IMR-90 (cell line): ENCODE measurements around the gene CHP2. TPM values are rescaled to one million over a fixed set of nuclear protein-coding genes. Genes with fewer than 3 reads are reported as not detected.

Experiments
- ATAC-seq: fragments of 200-7000 bp; cut with Tn5 transposase; 2 replicates; pipeline ENCODE4 v1.9.1; 2020; ENCODE audit warnings: low read depth, mild to moderate bottlenecking, moderate library complexity
- BruUV-seq: library from RNA; stranded (reverse); fragments of 400-500 nt; replicated peaks from 2 replicates; lab custom pipeline; 2021; lab: Mats Ljungman, UMichigan
- CTCF ChIA-PET: fragments of 300-600 bp; formaldehyde crosslinking; extraction: SDS; loops from one replicate; lab custom pipeline; 2021; ENCODE audit warnings: antibody characterized with exemption; lab: Yijun Ruan, JAX
- POLR2A ChIA-PET: fragments of 300-600 bp; sonication (Branson Sonifier 250); formaldehyde crosslinking; loops from one replicate; lab custom pipeline; 2022; ENCODE audit warnings: antibody characterized with exemption; ENCODE audit not compliant: unreplicated experiment; lab: Charles Lee
- DNase-seq: peaks from one replicate; pipeline ENCODE4 v3.0.0; 2013
- H2AFZ ChIP-seq: replicated peaks from 2 replicates; pipeline ENCODE3; 2013; ENCODE audit warnings: low read length, mild to moderate bottlenecking; ENCODE audit not compliant: poor library complexity
- H2AK5ac ChIP-seq: 2 replicates; pipeline ENCODE4 v1.6.1; 2013; ENCODE audit warnings: low read depth, low read length, inconsistent platforms
- H2AK9ac ChIP-seq: replicated peaks from 2 replicates; pipeline ENCODE3; 2013; ENCODE audit warnings: mild to moderate bottlenecking, low read depth, low read length, moderate library complexity; ENCODE audit not compliant: poor library complexity
- H2BK120ac ChIP-seq: 2 replicates; pipeline ENCODE4 v1.6.1; 2013; ENCODE audit warnings: low read depth, low read length, inconsistent platforms
- H2BK15ac ChIP-seq: 3 replicates; pipeline ENCODE4 v1.6.1; 2013; ENCODE audit warnings: low read depth, low read length, inconsistent platforms
- H2BK20ac ChIP-seq: 2 replicates; pipeline ENCODE4 v1.6.1; 2013; ENCODE audit warnings: low read depth, mild to moderate bottlenecking, inconsistent platforms, low read length, moderate library complexity
- H2BK5ac ChIP-seq: 2 replicates; pipeline ENCODE4 v1.6.1; 2013; ENCODE audit warnings: mild to moderate bottlenecking, low read depth, low read length, inconsistent platforms; ENCODE audit not compliant: poor library complexity, severe bottlenecking
- H3K14ac ChIP-seq: replicated peaks from 2 replicates; pipeline ENCODE4 v1.6.1; 2013; ENCODE audit warnings: low read depth, low read length, inconsistent platforms
- H3K18ac ChIP-seq: 2 replicates; pipeline ENCODE4 v1.6.1; 2013; ENCODE audit warnings: low read depth, low read length, control low read depth
- H3K23ac ChIP-seq: 2 replicates; pipeline ENCODE4 v1.6.1; 2013; ENCODE audit warnings: low read depth, low read length, inconsistent platforms
- H3K27ac ChIP-seq: 2 replicates; pipeline ENCODE4 v1.5.1; 2013; ENCODE audit warnings: mild to moderate bottlenecking, control low read depth, low read length; ENCODE audit not compliant: insufficient read depth
- H3K27me3 ChIP-seq: 2 replicates; pipeline ENCODE4 v1.6.1; 2013; ENCODE audit warnings: low read length; ENCODE audit not compliant: control insufficient read depth, insufficient read depth
- H3K36me3 ChIP-seq: 2 replicates; pipeline ENCODE4 v1.6.1; 2013; ENCODE audit warnings: low read length, mixed read lengths; ENCODE audit not compliant: control insufficient read depth, insufficient read depth
- H3K4ac ChIP-seq: 2 replicates; pipeline ENCODE4 v1.6.1; 2013; ENCODE audit warnings: low read depth, low read length, inconsistent platforms
- H3K4me1 ChIP-seq: 2 replicates; pipeline ENCODE4 v1.6.1; 2013; ENCODE audit warnings: low read length, mixed read lengths; ENCODE audit not compliant: control insufficient read depth, insufficient read depth
- H3K4me2 ChIP-seq: 2 replicates; pipeline ENCODE4 v1.6.1; 2013; ENCODE audit warnings: low read depth, mild to moderate bottlenecking, control low read depth, low read length, moderate library complexity
- H3K4me3 ChIP-seq: 2 replicates; pipeline ENCODE4 v1.5.1; 2013; ENCODE audit warnings: low read depth, mild to moderate bottlenecking, control low read depth, low read length, moderate library complexity; ENCODE audit not compliant: insufficient read depth
- H3K56ac ChIP-seq: 2 replicates; pipeline ENCODE4 v1.6.1; 2013; ENCODE audit warnings: low read length, inconsistent platforms; ENCODE audit not compliant: insufficient read depth; ENCODE audit errors: extremely low read depth
- H3K79me1 ChIP-seq, 2 experiments: 2 replicates each; pipeline ENCODE4 v1.6.1; 2013; ENCODE audit warnings: low read length in 2 of 2, inconsistent platforms in 1 of 2, low read depth in 1 of 2
- H3K9ac ChIP-seq: 2 replicates; pipeline ENCODE4 v1.6.1; 2013; ENCODE audit warnings: low read depth, low read length, control low read depth
- H3K9me1 ChIP-seq: 2 replicates; pipeline ENCODE4 v1.6.1; 2013; ENCODE audit warnings: low read length, inconsistent platforms; ENCODE audit not compliant: insufficient read depth
- H3K9me3 ChIP-seq: 2 replicates; pipeline ENCODE4 v1.6.1; 2013; ENCODE audit warnings: low read length; ENCODE audit not compliant: control insufficient read depth, insufficient read depth
- H4K20me1 ChIP-seq: 2 replicates; pipeline ENCODE4 v1.6.1; 2013; ENCODE audit warnings: low read length, inconsistent platforms; ENCODE audit not compliant: insufficient read depth
- H4K5ac ChIP-seq: 2 replicates; pipeline ENCODE4 v1.6.1; 2013; ENCODE audit warnings: mild to moderate bottlenecking, low read depth, low read length, control low read depth
- H4K8ac ChIP-seq, 2 experiments: 2 replicates each; pipeline ENCODE4 v1.6.1; 2013; ENCODE audit warnings: low read depth in 2 of 2, low read length in 2 of 2, control low read depth in 1 of 2, inconsistent platforms in 1 of 2
- H4K91ac ChIP-seq: 2 replicates; pipeline ENCODE4 v1.6.1; 2013; ENCODE audit warnings: low read depth, low read length, inconsistent platforms; ENCODE audit not compliant: insufficient read depth
- CEBPB ChIP-seq: IDR thresholded peaks from 2 replicates; pipeline ENCODE4 v1.6.1; 2012; ENCODE audit warnings: low read depth, low read length, improper control_type of control experiment
- CHD1 ChIP-seq: IDR thresholded peaks from 2 replicates; pipeline ENCODE4 v1.6.1; 2012; ENCODE audit warnings: low read depth, low read length, improper control_type of control experiment
- ELK1 ChIP-seq: fragments of 150-350 bp; IDR thresholded peaks from 2 replicates; pipeline ENCODE4 v1.6.1; 2016; ENCODE audit warnings: low read depth, mild to moderate bottlenecking, low read length, moderate library complexity, borderline replicate concordance
- MAFK ChIP-seq: IDR thresholded peaks from 2 replicates; pipeline ENCODE4 v1.6.1; 2012; ENCODE audit warnings: low read depth, low read length, improper control_type of control experiment
- SMC3 ChIP-seq: fragments of 150-350 bp; IDR thresholded peaks from 2 replicates; pipeline ENCODE4 v1.6.1; 2016; ENCODE audit warnings: low read depth, mild to moderate bottlenecking, antibody characterized with exemption, low read length, moderate library complexity
- USF2 ChIP-seq: fragments of 150-350 bp; IDR thresholded peaks from 2 replicates; pipeline ENCODE4 v1.6.1; 2017; ENCODE audit warnings: mild to moderate bottlenecking, antibody characterized with exemption, low read length, low read depth
- WGBS, 2 experiments: methylation state at CpG; one replicate each; pipeline versions ENCODE4 v1.1.5 to v1.1.7; 2013; ENCODE audit warnings: missing lambda C conversion rate in 2 of 2; ENCODE audit not compliant: insufficient read length in 1 of 2; ENCODE audit errors: extremely low coverage in 2 of 2; 5-methylcytosine and 5-hydroxymethylcytosine counted together
- dilution Hi-C: fragments of 300-500 bp; cut with HindIII; formaldehyde crosslinking; loops from one replicate; pipeline ENCODE4 v1.14.3; 2018; ENCODE audit warnings: low sequenced_read_pairs; ENCODE audit not compliant: unreplicated experiment
- in situ Hi-C: fragments of 300-500 bp; cut with MboI; formaldehyde crosslinking; loops from 3 replicates; pipeline ENCODE4 v1.14.3; 2019; ENCODE audit warnings: low sequenced_read_pairs, inconsistent platforms, mixed read lengths
- intact Hi-C: fragments of 100-400 bp; cut with micrococcal nuclease; formaldehyde crosslinking; loops from 2 replicates; pipeline ENCODE4 v1.10.0; 2022
- polyA plus RNA-seq, 3 experiments: library from polyadenylated mRNA; depleted of rRNA; stranded (reverse); fragments of >200 nt; gene quantifications; 2 replicates each; pipeline ENCODE4 v1.2.3, GENCODE V29; 2012; ENCODE audit warnings: low replicate concordance in 1 of 3
- total RNA-seq: library from RNA; depleted of rRNA; stranded (reverse); fragments of >200 nt; gene quantifications from 2 replicates; pipeline ENCODE4 v1.2.3, GENCODE V29; 2012

Gene CHP2
- total and polyA plus RNA-seq, 2 of the 4 experiments (the other 2 are of a cell fraction) = not detected

DNA sequence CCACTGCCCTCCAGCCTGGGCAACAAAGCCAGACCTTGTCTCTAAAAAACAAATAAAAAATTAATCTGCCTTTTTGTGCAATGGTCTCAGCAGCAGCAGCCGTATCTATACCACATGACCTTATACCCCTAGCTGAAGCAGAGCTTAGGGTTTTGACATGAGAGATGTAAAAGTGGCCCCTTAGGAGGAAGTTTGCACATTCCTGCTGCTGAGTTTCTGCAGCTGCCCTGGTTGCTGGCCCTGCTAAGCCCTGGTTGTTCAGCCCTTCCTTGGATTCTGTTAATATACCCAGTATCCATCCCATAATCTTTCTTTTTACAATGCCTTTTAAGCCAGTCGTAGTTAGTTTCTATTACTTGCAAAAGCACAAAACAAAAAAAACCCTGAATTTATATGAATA, 48.0 kb downstream of the CHP2 start:
- ATAC-seq (no peak), DNase-seq (no peak)
- no peak overlapping the region for H3K27ac ChIP-seq
- H2AK9ac ChIP-seq = no peak overlapping the region
- H3K36me3 ChIP-seq = no peaks in the 10 kb centered on the region
- ChIA-PET CTCF (interaction anchor here (1.3 to 1.7 kb wide), 3 partner anchors 208 to 702 kb away, joined by 3 to 6 read pairs (median 5); no protein-coding TSS in a partner anchor), POLR2A (no interaction called here)
- H2BK15ac ChIP-seq = no peak overlapping the region
- no peak overlapping the region for H3K9ac ChIP-seq
- no CpG with 5 or more reads among the region's 2 CpGs for WGBS, 2 experiments
- no peak overlapping the region for H3K14ac ChIP-seq
- H3K18ac ChIP-seq = no peak overlapping the region
- H3K27me3 ChIP-seq = no peaks in the 10 kb centered on the region
- no peak overlapping the region for H3K4ac ChIP-seq
- no peak overlapping the region for H3K4me3 ChIP-seq
- H3K4me1 ChIP-seq = no peaks in the 10 kb centered on the region
- H3K9me3 ChIP-seq = no peaks in the 10 kb centered on the region
- H4K5ac ChIP-seq = no peak overlapping the region
- intact Hi-C loops (no loop called here), in situ Hi-C loops (loop anchor here (10.0 kb wide), 2 partner anchors 212 to 702 kb away; no protein-coding TSS in a partner anchor), dilution Hi-C loops (no loop called here)
- no peak overlapping the region for H3K4me2 ChIP-seq
- H2BK20ac ChIP-seq = no peak overlapping the region
- no peak overlapping the region for H2AK5ac ChIP-seq
- no peaks in the 10 kb centered on the region for H3K9me1 ChIP-seq
- no peak for TF ChIP-seq ELK1
- no peak for TF ChIP-seq USF2
- TF ChIP-seq SMC3 = no peak
- no peak for TF ChIP-seq CEBPB
- no peak for TF ChIP-seq MAFK
- TF ChIP-seq CHD1 = no peak
- H4K8ac ChIP-seq = no peak overlapping the region
- no TSS peak for BruUV-seq
- no peaks in the 10 kb centered on the region for H4K20me1 ChIP-seq
- no peak overlapping the region for H2BK120ac ChIP-seq
- no peak overlapping the region for H3K23ac ChIP-seq
- H2BK5ac ChIP-seq = no peak overlapping the region
- no peak overlapping the region for H2AFZ ChIP-seq
- H4K91ac ChIP-seq = no peak overlapping the region
- no peak overlapping the region for H3K56ac ChIP-seq
- no peaks in the 10 kb centered on the region for H3K79me1 ChIP-seq
